SU-DHL-6 (cell line): ENCODE data around the gene PRRG3.

Source experiments
- EZH2phosphoT487 ChIP-seq: fragments of 200-600 bp; sonication (generic), shearing (Covaris generic); conservative IDR thresholded peaks from 2 replicates; pipeline ENCODE4 v1.6.1; 2018; ENCODE audit warnings: mild to moderate bottlenecking, antibody characterized with exemption, low read length, moderate library complexity, mixed read lengths
- TF ChIP-seq, protein P1 (sequence below): fragments of 200-600 bp; sonication (generic); IDR thresholded peaks from one replicate; pipeline ENCODE4 v1.5.1; 2017; ENCODE audit warnings: antibody characterized with exemption, mild to moderate bottlenecking, low read length, moderate library complexity; ENCODE audit not compliant: insufficient read depth, poor library complexity, severe bottlenecking

DNA sequence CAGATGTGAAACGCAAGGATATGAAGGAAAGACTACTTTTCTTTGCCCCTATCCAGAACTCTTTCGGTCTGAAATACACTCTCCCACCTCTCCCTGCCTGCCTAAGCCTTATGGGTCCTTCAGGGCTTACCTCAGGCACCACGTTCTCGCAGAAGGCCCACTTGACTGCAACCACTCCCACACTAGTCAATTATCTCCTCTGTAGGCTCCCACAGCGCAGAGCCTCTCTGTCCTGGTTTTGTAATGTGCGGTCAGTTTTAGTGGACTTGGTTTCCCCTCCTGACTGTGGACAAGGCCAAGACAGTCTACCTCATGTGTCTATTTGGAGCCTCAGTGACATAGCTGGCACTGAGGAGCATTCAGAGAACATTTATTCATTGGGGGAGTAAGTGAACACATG is 50.4 kb downstream of the PRRG3 start:
- TF ChIP-seq, protein P1, sequence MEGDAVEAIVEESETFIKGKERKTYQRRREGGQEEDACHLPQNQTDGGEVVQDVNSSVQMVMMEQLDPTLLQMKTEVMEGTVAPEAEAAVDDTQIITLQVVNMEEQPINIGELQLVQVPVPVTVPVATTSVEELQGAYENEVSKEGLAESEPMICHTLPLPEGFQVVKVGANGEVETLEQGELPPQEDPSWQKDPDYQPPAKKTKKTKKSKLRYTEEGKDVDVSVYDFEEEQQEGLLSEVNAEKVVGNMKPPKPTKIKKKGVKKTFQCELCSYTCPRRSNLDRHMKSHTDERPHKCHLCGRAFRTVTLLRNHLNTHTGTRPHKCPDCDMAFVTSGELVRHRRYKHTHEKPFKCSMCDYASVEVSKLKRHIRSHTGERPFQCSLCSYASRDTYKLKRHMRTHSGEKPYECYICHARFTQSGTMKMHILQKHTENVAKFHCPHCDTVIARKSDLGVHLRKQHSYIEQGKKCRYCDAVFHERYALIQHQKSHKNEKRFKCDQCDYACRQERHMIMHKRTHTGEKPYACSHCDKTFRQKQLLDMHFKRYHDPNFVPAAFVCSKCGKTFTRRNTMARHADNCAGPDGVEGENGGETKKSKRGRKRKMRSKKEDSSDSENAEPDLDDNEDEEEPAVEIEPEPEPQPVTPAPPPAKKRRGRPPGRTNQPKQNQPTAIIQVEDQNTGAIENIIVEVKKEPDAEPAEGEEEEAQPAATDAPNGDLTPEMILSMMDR = no peak
- no peak for TF ChIP-seq EZH2phosphoT487
